ENCODE results near the gene TSPAN18. TPM values are rescaled to one million over a fixed set of nuclear protein-coding genes. Genes with fewer than 3 reads are reported as not detected.
A peak's percentile ranks its signal among the peaks of the same experiment; 100 is the strongest.

The TSPAN18 gene
- total and polyA plus RNA-seq, 8 donors, result 27.2 to 85.8 (median 63.7) TPM

DNA sequence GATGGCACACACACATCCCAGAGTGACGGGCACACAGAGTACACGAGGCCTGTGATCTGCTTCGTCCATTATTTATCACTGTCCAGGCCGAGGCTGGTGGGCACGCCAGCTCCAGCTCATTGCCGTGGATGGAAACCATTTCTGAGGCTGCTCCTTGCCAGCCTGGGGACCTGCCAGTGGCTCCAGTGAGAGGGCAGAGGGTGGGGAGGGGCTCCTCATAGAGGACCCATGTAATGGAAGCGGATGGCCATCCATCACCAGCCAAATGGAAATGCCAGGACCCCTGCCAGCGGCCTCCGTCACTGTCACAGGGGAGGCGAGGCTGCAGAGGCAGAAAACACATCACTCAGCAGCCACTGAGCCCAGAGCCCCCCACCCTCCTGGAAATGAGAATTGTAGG is 188.2 kb downstream of the TSPAN18 start:
- TF ChIP-seq, protein P1, sequence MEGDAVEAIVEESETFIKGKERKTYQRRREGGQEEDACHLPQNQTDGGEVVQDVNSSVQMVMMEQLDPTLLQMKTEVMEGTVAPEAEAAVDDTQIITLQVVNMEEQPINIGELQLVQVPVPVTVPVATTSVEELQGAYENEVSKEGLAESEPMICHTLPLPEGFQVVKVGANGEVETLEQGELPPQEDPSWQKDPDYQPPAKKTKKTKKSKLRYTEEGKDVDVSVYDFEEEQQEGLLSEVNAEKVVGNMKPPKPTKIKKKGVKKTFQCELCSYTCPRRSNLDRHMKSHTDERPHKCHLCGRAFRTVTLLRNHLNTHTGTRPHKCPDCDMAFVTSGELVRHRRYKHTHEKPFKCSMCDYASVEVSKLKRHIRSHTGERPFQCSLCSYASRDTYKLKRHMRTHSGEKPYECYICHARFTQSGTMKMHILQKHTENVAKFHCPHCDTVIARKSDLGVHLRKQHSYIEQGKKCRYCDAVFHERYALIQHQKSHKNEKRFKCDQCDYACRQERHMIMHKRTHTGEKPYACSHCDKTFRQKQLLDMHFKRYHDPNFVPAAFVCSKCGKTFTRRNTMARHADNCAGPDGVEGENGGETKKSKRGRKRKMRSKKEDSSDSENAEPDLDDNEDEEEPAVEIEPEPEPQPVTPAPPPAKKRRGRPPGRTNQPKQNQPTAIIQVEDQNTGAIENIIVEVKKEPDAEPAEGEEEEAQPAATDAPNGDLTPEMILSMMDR (IDR thresholded peaks at IDR 0.05), result no peak
- Histone ChIP-seq H3K9me3 (no peaks in the 10 kb centered on the region), H3K27ac (no peak overlapping the region), H3K4me3 (no peak overlapping the region), H3K4me1 (peaks cover 0 to 28% of the 10 kb centered on the region in 2 donors), H3K36me3 (no peaks in the 10 kb centered on the region), H3K27me3 (peaks cover 0 to 15% of the 10 kb centered on the region in 2 donors)
- DNase-seq (no peak), ATAC-seq (no peak)
- intact Hi-C loops (cut with DNase I), result loop anchor here in 1 of 2 donors (10.0 kb wide), 1 partner anchor 360 kb away; no protein-coding TSS in a partner anchor

DNA sequence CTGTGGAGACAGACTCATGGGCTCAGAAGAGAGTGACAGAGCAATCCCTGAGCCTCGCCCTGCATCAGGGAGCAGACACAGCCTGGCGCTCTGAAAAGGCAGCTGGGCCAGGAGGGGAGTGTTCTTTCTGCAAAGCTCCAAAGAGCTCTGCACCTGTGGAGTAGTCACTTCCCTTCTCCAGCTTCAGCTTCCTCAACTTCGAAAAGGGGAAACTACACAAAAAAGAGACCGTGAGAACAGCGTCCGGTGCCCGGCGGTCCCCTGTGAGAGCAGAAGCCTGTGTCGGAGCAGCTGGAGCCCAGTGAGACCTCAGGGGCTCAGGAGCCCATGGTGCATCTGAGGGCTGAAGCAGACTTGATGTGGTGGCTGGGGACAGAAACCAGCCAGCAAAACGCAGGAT is 188.9 kb downstream of the TSPAN18 start:
- H3K4me3 ChIP-seq, result no peak overlapping the region
- H3K9me3 ChIP-seq, result no peaks in the 10 kb centered on the region
- peak in 1 of 4 donors; percentile 80 for DNase-seq
- TF ChIP-seq, protein P1 (IDR thresholded peaks at IDR 0.05), result no peak
- H3K36me3 ChIP-seq, result no peaks in the 10 kb centered on the region
- H3K27me3 ChIP-seq, result peaks cover 0 to 15% of the 10 kb centered on the region in 2 donors
- intact Hi-C loops (cut with DNase I), result loop anchor here in 1 of 2 donors (10.0 kb wide), 1 partner anchor 361 kb away; no protein-coding TSS in a partner anchor
- H3K27ac ChIP-seq, result no peak overlapping the region
- ATAC-seq, result no peak
- peaks cover 0 to 28% of the 10 kb centered on the region in 2 donors for H3K4me1 ChIP-seq

DNA sequence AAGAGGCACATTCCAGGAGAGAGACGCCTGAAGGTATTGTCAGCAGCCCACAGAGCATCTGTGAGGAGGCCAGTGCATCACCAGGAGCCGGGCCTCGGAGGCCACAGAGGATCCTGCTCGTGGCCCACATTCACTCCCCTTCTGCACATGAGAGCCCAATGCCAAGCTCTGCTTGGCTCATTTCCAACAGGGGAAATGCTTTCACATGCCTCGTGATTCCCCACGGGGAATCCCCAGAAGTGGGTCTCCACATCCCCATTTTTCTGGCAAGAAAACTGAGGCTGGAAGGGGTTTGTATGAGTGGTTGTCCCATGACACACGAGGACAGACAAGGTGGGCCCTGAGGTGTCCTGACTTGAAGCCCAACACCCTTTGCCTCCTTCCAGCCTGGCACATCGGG is 189.6 kb downstream of the TSPAN18 start:
- intact Hi-C loops (cut with DNase I), result loop anchor here in 1 of 2 donors (10.0 kb wide), 1 partner anchor 362 kb away; no protein-coding TSS in a partner anchor
- H3K27me3 ChIP-seq, result peaks cover 0 to 15% of the 10 kb centered on the region in 2 donors
- no peak overlapping the region for H3K27ac ChIP-seq
- ATAC-seq (no peak), DNase-seq (no peak)
- H3K4me1 ChIP-seq, result peaks cover 0 to 23% of the 10 kb centered on the region in 2 donors
- no peaks in the 10 kb centered on the region for H3K36me3 ChIP-seq
- no peak overlapping the region for H3K4me3 ChIP-seq
- no peaks in the 10 kb centered on the region for H3K9me3 ChIP-seq
- TF ChIP-seq, protein P1 (IDR thresholded peaks at IDR 0.05), result no peak

DNA sequence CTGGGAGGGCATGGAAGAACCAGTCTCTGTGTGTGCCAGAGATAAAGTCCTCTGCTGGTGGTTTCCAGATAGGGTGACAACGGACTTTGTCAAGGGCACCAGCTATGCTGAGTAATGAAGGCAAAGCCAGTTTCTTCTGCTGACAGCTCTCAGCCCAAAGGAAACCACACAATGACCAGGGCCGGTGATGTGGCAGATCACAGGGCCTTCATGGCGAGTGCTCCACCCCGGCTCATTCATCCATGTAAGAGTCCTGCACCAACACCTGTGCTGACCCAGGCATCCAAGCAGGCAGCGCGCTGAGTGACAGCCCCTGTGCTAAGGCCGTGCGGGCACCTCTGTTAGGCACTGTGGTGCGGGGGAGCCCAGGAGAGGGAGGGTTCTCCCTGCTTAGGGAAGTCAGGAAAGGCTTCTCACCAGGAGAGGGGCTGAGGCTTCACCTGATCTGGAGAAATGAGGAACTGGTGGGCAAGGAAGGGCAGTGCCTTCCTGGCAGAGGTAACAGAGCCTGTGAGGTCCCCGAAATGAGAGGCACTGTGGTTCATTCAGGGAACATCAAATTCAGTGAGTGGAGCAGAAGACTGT is 190.1 kb downstream of the TSPAN18 start:
- peaks cover 0 to 15% of the 10 kb centered on the region in 2 donors for H3K27me3 ChIP-seq
- H3K4me1 ChIP-seq, result peaks cover 0 to 19% of the 10 kb centered on the region in 2 donors
- no peaks in the 10 kb centered on the region for H3K36me3 ChIP-seq
- ATAC-seq, result no peak
- no peak overlapping the region for H3K4me3 ChIP-seq
- H3K27ac ChIP-seq, result no peak overlapping the region
- H3K9me3 ChIP-seq, result no peaks in the 10 kb centered on the region
- TF ChIP-seq, protein P1 (IDR thresholded peaks at IDR 0.05), result no peak
- intact Hi-C loops (cut with DNase I), result loop anchor here in 1 of 2 donors (10.0 kb wide), 1 partner anchor 362 kb away; no protein-coding TSS in a partner anchor
- DNase-seq, result no peak

DNA sequence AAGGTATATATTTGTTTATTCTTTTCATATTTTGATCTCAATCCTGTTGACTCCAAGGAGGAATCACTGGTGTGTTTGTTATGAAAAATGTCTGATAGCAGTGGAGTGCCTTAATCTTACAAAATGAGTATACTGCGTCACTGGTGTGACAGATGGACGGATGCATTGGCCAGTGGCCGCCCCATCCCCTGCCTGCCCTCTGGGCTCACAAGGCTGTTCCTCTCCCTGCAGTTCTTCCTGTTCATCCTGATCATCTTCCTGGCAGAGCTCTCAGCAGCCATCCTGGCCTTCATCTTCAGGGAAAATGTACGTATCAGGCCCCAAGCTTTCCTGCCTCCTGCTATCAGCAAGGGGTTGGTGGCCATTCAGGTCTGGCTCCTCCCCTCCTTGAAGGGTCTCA is 191.0 kb downstream of the TSPAN18 start:
- H3K4me1 ChIP-seq, result peaks cover 0 to 13% of the 10 kb centered on the region in 2 donors
- H3K27me3 ChIP-seq, result peaks cover 0 to 15% of the 10 kb centered on the region in 2 donors
- DNase-seq (no peak), ATAC-seq (no peak)
- H3K36me3 ChIP-seq, result no peaks in the 10 kb centered on the region
- TF ChIP-seq, protein P1 (IDR thresholded peaks at IDR 0.05), result no peak
- intact Hi-C loops (cut with DNase I), result loop anchor here in 1 of 2 donors (10.0 kb wide), 1 partner anchor 363 kb away; no protein-coding TSS in a partner anchor
- H3K4me3 ChIP-seq, result no peak overlapping the region
- H3K9me3 ChIP-seq, result no peaks in the 10 kb centered on the region
- H3K27ac ChIP-seq, result no peak overlapping the region
